NCI-H2171 treated with DMSO at 0.1 percent for 48 hours (cell line): ENCODE results near the gene EXOC1L.

Experiments
- DNase-seq: peaks from one replicate; lab custom pipeline; 2025; lab: John Stamatoyannopoulos, UW

The EXOC1L gene, protein sequence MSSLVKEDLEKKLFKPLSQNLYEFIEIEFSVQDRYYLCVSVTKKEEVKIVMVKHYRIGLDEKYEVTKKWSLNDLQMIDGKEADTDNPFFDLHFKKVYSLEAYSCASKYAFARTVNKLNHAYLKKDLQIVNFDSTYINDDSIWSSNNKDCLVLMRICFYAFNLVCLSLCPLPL

DNA sequence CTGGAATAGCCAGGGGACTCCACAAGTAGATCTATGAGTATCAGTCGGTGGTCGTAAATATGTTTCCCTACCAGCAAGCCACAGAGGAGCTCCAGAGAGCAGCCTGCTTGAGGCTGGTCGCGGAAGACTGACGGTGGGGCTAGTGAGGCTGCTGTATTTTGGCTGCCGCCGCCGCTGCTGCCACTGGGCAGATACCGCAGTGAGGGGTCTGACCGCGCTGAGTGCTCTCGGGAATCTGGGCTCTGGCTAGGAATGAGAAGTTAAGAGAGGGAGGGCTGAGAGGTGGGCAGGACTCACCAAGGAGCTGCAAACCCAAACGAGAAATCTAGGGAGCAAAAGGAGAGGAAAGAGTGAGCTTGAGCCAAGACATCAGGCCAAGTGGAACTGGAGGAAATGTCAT lies at the start of gene EXOC1L:
TSS of gene EXOC1L (plus strand) at position 157 of the 400 bp plus-strand sequence. CDS start at position 394, 237 bp downstream.
- no peak for DNase-seq

DNA sequence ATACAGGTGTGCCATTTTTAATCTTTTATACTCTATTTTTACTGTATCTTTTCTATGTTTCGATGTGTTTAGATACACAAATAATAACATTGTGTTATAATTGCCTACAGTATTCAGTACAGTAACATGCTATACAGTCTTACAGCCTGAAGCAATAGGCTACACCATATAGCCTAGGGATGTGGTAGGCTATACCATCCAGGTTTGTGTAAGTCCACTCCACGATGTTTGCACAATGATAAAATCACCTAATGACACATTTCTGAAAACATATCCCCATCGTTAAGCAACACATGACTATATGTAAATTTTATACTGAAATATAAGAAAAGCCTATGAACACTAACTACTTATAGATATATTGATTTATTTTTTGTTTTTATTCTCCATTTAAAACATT lies 48.9 kb upstream of the EXOC1L start:
- no peak for DNase-seq

DNA sequence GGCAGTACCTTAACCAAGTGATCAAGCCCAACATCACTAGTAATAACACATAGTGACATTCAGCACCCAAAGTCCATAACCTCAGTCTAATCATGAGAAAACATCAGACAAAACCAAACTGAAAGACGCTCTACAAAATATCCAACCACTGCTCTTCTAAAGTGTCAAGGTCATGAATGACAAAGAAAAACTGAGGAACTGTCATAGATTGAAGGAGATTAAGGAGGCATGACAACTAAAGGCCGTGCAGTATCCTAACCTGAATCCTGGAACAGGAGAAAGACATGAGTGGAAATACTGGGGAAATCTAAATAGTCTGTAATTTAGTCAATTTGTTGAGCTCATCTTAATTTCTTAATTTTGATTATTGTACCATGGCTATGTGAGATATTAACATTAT lies 38.2 kb upstream of the EXOC1L start:
- no peak for DNase-seq

DNA sequence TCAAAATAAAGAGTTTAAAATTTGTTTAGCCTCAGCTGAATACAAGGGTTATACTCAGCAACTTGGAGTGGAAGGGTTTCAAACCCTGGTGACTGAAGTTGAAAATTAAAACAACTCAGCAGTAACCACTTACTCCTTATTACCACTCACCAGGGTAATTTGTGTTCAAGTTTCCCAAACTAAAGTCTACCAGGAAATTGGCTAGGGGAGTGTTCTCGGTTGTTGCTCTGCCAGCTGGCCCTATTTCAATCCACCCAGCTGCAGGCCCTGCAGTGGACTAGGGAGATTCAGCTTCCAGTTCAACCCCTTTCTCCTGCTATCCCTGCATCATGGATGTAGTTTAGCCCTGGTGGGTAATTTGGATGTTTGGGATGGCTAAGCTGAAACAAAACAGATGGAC lies 37.8 kb upstream of the EXOC1L start:
- no peak for DNase-seq

DNA sequence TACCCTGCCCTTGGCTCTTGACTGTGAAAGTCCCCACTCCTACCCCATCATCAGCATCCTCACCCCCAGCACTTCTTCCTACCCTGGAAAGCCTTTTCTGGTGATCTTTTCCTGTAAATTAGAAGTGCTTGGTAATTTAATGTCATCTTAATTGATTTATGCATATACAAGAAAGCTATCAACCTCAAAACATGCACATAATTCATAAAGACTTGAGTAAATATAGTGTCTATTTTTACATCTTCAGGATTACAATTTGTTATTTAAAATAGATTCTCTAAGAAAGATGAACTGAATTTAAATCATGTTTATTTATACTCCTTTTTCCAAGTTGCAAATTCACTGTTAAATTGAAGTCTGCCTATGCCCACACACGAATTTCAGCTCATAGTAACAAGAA lies 36.0 kb upstream of the EXOC1L start:
- no peak for DNase-seq

DNA sequence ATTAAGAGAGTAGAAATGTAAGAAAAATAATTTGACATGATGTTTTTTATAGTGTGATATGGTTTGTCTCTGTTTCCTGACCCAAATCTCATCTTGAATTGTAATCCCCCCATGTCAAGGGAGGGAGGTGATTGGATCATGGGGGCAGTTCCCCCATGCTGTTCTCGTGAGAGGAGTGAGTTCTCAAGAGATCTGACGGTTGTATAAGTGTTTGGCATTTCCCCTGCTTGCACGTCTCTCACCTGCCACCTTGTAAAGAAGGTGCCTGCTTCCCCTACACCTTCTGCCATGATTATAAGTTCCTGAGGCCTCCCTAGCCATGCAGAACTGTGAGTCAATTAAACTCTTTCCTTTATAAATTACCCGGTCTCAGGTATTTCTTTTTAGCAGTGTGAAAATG lies 34.8 kb upstream of the EXOC1L start:
- DNase-seq, result no peak

DNA sequence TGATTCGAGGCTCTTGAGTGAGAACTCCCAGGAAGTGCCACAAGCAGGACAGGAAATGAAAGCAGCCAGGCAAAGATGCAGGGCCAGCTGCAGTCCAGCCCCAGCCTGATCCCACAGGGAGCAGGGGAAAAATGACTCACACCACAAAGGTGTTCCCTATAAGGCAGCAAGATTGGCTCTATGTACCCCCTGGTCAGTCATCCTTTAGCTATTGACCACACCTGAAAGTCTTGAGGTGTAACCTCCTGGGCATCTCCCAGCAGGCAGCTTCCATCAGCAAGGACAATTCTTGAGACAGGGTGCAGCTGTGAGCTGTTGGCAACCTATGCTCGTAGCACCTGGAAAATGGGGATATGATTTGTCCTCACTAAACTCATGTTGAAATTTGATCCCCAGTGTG lies 27.9 kb upstream of the EXOC1L start:
- no peak for DNase-seq

DNA sequence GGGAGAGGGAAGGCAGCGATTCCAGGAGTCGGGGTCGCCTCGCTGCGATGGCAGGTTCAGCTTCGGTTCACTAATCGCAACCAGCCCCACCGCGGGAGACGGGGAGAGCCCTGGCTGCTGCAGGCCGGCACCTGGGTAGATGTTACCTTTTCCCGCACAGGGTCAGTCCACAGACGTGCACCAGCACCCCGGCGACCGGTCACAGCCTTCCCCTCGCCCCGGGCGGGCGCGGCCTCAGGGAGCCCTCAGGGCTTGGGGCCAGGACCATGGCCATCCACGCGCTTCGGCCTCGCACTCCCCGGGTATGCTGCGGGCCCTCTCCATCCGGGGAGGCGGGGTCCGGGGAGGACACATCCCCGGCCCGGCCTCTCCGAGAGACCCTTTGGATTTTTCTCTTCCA lies 26.1 kb upstream of the EXOC1L start:
- no peak for DNase-seq

DNA sequence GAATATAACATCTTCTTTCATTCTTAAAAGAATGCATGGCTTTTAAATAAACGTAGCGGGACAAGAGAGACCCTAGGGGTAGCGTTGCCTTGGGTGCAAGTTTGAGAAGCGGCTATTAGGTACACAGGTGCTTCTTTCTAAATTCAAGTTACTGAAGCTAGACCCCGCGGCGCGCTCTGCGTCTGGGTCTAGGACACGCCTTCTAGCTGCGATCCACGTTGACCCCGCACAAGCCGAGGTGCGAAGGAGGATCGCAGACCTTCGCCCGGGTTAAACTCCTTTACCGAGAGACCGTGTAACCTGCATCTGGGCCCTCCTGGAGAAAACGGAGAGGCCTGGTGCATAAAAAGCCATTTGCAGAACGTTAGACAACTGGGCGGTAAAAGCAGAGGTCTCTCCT lies 25.5 kb upstream of the EXOC1L start:
- DNase-seq, result no peak

DNA sequence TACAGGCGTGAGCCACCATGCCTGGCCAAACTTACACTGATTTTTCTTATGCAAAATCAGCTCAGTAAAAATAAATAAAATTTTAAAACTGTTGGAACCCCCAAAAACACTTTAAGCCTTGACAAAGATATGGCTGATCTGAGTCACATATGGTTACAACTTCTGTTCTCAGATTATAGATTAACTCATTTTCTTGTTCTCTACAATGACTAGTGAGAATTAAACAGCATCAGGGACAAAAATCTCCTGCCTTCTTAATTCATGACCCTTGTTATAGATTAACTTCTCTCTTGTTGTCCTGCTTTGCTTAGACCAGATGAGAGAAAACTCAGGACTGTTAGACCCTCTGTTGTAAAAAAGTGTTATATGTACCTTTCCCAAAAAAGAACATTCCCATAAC lies 24.2 kb upstream of the EXOC1L start:
- no peak for DNase-seq

DNA sequence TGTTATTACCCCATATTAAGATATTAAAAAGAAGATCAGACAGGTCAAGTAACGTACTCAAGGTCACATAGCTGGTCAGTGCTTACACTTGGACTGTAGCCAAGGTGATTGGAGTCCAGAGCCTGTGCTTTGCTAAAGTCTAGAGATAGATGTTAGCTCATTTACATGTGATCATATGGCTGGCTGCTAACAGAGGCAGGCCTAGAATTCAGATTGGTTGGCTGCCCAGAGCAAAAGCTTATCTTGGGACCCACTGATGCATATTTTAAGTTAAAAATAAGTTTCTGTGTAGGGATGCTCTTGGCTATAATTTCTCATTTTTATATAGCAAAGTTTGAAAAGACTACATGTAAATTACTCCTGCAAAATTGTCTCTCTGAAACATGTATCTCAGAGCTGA lies 18.1 kb upstream of the EXOC1L start:
- DNase-seq, result no peak

DNA sequence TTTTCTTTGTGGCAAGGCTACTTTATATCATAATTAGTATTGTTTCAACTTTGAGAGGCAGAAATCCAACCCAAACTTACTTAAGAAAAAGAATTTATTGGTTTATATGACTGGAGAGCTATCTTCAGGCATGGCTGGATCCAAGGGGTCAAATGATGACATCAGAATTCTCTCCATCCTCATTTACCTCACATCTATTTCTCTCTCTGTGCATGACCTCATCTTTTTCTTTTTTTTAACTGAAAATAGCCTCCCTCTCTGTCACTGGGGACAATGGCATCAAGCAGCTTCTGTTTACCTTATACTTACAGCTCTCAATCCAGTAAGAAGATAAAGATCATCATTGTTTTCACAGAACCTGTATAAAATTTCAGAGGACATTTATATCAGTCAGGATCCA lies 12.0 kb upstream of the EXOC1L start:
- no peak for DNase-seq

DNA sequence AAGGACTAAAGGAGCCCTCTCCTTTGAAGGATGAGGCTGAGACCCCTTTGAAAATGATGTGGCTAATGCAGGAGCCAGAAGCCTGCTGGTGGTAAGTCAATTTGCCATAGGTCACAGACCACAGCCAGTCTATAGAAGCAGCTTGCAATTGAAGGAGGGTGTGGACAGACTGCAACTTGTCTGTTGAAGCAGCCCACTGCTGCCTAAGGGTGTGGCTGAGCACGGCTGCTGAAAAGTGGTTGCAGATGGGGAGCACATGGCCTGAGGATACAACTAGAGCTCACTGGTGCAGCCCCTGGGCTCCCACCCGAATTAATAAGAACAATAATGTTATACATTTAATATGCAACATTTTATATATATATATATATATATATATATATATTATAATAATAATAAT lies 11.4 kb upstream of the EXOC1L start:
- peak; percentile 10 for DNase-seq

DNA sequence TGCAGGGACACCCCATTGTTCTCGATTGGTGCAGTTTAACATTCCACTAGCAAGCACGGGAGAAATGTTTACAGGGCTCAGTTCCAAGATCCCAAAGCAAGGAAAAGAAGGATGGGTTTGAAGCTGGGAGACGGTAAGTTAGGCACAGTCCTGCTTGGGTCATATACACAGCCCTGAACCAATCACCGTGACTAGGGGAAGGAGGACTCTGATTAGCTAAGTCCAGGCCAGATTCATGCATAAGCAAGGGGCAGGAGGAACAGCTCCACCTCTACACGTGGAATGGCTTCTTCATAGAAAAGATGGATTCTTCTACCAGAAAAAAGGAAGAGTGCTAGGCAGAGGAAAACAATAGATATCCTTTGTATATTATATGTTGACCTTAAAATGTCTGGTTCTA lies 11.0 kb upstream of the EXOC1L start:
- no peak for DNase-seq

DNA sequence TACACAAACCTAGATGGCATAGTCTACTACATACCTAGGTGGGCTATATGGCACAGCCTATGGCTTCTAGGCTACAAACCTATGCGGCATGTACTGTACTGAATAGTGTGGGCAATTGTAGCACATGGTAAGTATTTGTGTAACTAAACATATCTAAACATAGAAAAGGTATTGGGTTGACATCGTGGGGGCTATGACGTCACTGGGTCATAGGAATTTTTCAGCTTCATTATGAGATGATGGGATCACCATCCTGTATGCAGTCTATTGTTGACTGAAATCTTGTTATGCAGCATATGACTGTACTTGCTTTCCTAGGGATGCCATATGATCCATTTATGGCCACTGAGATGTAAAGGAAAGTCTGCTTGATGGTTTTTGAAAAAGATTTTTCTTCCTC lies 1.9 kb upstream of the EXOC1L start:
- no peak for DNase-seq

DNA sequence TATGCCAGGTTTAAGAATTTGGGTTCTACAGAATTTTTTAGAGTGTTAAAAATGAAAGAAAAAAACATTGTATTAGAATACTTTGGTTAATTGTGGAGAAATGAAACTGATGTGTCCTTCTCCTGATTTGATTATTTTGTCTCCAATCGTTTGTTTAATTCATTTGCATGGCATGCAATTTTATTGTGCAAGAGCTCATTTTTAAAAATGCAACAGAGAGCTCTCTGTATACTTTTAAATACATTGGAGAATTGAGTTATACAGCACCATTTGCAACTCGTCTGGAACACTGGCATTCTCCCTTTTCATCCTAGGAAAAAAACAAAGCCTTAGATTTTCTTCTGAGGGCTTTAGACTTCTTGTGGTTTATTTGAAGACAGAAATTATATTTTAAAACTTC lies 689 bp downstream of the EXOC1L start:
- no peak for DNase-seq

DNA sequence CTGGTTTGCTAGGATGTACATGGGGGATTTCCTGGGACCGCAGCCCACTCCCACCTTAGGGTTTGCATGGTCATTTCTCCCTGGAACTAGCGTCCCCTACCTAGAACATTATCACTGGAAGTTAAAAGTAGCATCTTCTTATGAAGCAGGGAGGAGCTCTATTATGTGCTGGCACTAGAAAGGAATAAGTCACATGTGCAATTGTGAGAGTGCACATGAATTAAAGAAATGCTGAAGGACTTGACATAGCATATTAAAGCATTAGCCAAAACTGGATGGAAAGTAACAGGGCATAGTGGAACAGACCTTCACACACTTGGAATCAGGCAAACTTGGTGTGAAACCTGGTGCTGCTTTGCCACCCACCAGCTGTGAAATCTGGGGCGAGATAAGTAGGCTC lies 2.7 kb downstream of the EXOC1L start:
- no peak for DNase-seq

DNA sequence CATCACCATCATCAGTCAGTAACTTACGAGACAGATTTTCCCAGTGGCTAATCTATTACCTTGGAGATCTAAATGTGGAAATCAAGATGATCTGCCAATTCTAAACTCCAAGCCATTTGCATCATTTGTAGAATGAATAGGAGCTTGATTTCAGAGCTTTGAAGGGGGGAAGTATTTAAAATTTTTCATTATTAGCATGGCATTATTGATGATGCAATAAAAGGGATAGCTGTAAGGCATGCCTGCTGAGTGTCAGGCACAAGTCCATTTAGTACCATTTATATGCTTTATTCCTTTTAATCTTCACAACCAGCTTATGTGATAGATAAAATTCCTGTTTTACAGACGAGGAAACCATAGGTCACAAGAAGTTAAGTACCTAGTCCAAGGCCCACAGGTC lies 5.3 kb downstream of the EXOC1L start:
- DNase-seq, result no peak

DNA sequence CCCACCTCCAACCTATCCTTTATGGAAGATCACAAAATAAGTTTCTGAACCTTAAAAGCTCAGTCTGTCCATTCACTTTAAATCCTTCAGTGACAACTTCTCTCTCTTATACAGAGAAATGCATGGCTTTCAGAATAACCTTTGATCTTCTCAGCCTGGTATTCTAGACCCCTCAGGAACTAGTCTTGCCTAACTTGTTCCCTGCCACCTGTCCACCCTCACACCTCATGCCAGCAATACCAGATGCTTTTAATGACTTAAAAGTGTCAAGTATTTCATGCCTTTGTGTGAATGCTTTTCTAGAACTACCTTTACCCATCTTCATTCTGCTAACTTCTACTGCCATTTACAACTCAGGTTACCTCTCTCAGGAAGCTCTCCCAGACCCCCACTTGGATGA lies 7.4 kb downstream of the EXOC1L start:
- no peak for DNase-seq

DNA sequence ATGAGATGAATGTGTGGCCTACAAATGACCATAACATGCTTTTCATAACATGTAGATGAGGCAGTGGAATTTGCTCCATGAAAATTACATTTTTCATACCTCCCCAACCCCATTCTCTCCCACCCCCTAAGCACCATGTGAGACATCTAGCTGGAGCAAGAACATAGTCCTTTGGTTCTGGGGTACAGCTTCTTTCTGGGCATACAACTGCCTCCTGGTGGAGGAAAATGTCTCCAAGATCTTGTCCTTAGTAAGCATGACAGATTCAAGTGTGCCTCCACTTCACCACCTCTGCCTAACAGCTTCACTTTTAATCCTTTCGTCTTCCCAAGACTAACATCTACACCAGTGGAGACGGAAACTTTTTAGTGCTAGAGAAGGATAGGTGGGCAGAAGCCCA lies 8.0 kb downstream of the EXOC1L start:
- DNase-seq, result no peak

DNA sequence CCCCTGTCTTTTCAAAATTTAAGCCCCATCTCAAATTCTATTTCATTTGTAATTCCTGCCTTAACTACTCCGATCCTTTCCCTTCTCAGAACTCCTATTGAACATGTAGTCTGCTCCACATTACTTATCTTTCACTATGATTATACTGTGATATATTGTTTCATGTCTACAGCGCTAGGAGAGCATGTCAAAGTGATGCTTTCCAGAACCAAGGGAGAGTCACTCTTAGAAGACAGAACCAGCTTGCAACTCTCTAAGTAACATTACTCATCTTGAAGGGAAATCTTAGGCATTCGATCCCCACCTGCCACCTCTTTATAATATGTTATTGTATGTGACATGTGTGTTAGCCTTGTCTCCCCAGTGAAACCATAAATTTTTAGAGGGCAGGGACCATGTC lies 10.5 kb downstream of the EXOC1L start:
- DNase-seq, result no peak

DNA sequence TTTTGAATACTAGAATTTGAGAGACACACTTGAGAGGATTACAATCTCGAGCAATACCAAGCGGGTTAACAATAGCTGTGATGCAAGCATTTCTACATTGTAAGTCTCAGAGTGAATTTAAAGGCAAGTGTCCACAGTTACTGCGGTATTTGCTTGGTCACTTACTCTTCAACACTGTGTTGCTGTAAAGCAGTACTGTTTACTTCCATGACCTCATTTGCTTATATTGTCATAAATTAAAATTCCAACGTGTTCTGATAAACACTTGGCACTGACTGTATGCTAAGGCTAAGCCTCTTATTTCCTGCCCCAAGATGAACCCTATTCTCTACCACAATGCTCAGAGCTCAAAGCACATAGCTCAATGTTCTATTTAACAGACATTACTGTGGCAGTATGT lies 11.1 kb downstream of the EXOC1L start:
- no peak for DNase-seq

DNA sequence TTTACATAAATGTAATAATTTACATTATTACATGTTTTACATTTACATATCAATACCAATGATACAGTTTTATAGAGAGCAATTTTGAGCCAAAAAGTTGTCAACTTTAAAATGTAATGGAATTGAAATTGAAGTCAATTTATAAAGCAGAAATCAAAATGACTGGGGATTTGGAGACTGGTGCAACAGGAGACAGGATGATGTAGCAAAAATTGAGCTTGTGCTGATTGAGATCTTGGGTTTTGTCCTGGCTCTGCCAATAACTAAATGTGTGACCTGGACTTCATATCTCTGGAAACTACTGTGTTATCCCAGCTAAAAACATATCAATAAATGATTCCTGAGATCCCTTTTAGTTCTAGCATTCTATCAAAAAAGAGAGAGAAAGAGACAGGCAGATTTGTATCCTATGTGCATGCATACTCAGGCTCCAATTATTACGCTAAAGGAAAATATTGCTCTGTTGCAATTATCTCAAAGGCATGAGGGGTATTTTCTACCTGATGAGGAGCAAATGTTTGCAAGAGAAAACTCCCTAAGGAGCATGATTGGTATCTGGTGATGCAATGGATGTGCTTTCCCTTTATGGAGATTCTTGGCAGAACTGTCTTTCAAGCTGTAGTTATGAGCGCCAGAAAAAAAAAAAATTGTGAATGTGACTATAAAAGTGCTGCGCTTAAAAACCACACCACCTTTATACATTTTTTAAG lies 14.7 kb downstream of the EXOC1L start:
- peak; percentile 37 for DNase-seq

DNA sequence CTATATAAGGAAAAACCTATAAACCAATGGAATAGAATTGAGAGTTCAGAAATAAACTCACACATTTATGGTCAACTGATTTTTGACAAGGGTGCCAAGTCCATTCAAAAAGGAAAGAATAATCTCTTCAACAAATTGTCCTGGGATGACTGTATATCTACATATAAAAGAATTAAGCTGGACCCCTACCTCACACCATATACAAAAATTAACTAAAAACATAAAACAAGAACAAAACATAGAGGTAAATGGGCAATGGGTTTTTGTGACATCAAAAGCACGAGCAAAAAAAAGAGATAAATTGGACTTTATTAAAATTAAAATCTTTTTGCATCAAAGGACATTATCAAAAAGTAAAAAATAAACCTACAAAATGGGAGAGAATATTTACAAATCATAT lies 18.3 kb downstream of the EXOC1L start:
- no peak for DNase-seq
